Glutamatergic neuron (in vitro differentiated cells): ENCODE results near the gene SLC5A6. TPM values are rescaled to one million over a fixed set of nuclear protein-coding genes. Genes with fewer than 3 reads are reported as not detected.

Source experiments
- DNase-seq: peaks from one replicate; pipeline ENCODE4 v3.0.0; 2022
- H3K27ac Mint-ChIP-seq: one replicate; pipeline ENCODE4 v1.8.0; 2020; ENCODE audit warnings: mild to moderate bottlenecking, mixed read lengths, inconsistent platforms; ENCODE audit not compliant: unreplicated experiment
- H3K27me3 Mint-ChIP-seq: one replicate; pipeline ENCODE4 v1.8.0; 2020; ENCODE audit warnings: mild to moderate bottlenecking, moderate library complexity, mixed read lengths, inconsistent platforms; ENCODE audit not compliant: unreplicated experiment
- H3K36me3 Mint-ChIP-seq: one replicate; pipeline ENCODE4 v1.8.0; 2020; ENCODE audit warnings: mild to moderate bottlenecking, mixed read lengths, inconsistent platforms; ENCODE audit not compliant: unreplicated experiment
- H3K4me1 Mint-ChIP-seq: one replicate; pipeline ENCODE4 v1.8.0; 2020; ENCODE audit warnings: mild to moderate bottlenecking, low read depth, mixed read lengths, inconsistent platforms; ENCODE audit not compliant: unreplicated experiment
- H3K4me3 Mint-ChIP-seq: one replicate; pipeline ENCODE4 v1.8.0; 2020; ENCODE audit warnings: mild to moderate bottlenecking, mixed read lengths, inconsistent platforms; ENCODE audit not compliant: unreplicated experiment
- H3K9me3 Mint-ChIP-seq: one replicate; pipeline ENCODE4 v1.8.0; 2020; ENCODE audit warnings: mild to moderate bottlenecking, moderate library complexity, mixed read lengths, inconsistent platforms; ENCODE audit not compliant: unreplicated experiment
- CTCF ChIP-seq: fragments of 200-600 bp; sonication (generic); IDR thresholded peaks from one replicate; pipeline ENCODE4 v1.5.0; 2021; ENCODE audit not compliant: partially characterized antibody, unreplicated experiment
- total RNA-seq: library from RNA; stranded (reverse); fragmentation: NEBNext Ultra II Directional; extraction: Animal tissue kit (Norgen Biotek cat#: 25700); gene quantifications from one replicate; pipeline ENCODE4 v1.2.1, GENCODE V29; 2021; ENCODE audit not compliant: unreplicated experiment

SLC5A6 gene
- total RNA-seq, 1 donor from 2014 or later: 40.0 TPM

- H3K36me3 Mint-ChIP-seq: peaks cover 2% of the 10 kb centered on the region
- H3K27ac Mint-ChIP-seq: no peak overlapping the region
- H3K4me3 Mint-ChIP-seq: no peak overlapping the region
- peaks cover 13% of the 10 kb centered on the region for H3K27me3 Mint-ChIP-seq
- no peak for DNase-seq
- peaks cover 2% of the 10 kb centered on the region for H3K9me3 Mint-ChIP-seq
- no peak for TF ChIP-seq CTCF
- H3K4me1 Mint-ChIP-seq: peaks cover 4% of the 10 kb centered on the region
These were observed 43.6 kb upstream of the SLC5A6 start for GRCh38 chr2:27255660-27256059.

- Mint-ChIP-seq H3K27ac (no peak overlapping the region), H3K4me1 (peaks cover 4% of the 10 kb centered on the region), H3K4me3 (no peak overlapping the region), H3K36me3 (no peaks in the 10 kb centered on the region), H3K27me3 (peaks cover 10% of the 10 kb centered on the region), H3K9me3 (peaks cover 2% of the 10 kb centered on the region)
- no peak for TF ChIP-seq CTCF
- no peak for DNase-seq
These were observed 43.1 kb upstream of the SLC5A6 start for GRCh38 chr2:27255187-27255586.

- Mint-ChIP-seq H3K27me3 (peaks cover 8% of the 10 kb centered on the region), H3K27ac (no peak overlapping the region), H3K9me3 (peaks cover 2% of the 10 kb centered on the region), H3K4me1 (peaks cover 4% of the 10 kb centered on the region), H3K36me3 (no peaks in the 10 kb centered on the region), H3K4me3 (no peak overlapping the region)
- no peak for DNase-seq
- TF ChIP-seq CTCF: no peak
These were observed 39.7 kb upstream of the SLC5A6 start for GRCh38 chr2:27251766-27252165.

- TF ChIP-seq CTCF: no peak
- Mint-ChIP-seq H3K36me3 (no peaks in the 10 kb centered on the region), H3K27me3 (peaks cover 6% of the 10 kb centered on the region), H3K4me3 (no peak overlapping the region), H3K27ac (no peak overlapping the region), H3K9me3 (peaks cover 2% of the 10 kb centered on the region), H3K4me1 (peaks cover 4% of the 10 kb centered on the region)
- no peak for DNase-seq
These were observed 38.7 kb upstream of the SLC5A6 start for GRCh38 chr2:27250652-27251379.

- peaks cover 3% of the 10 kb centered on the region for H3K4me1 Mint-ChIP-seq
- H3K36me3 Mint-ChIP-seq: no peaks in the 10 kb centered on the region
- no peak overlapping the region for H3K4me3 Mint-ChIP-seq
- TF ChIP-seq CTCF: peak; percentile 60
- no peak overlapping the region for H3K27ac Mint-ChIP-seq
- peak; percentile 84 for DNase-seq
- peaks cover 2% of the 10 kb centered on the region for H3K9me3 Mint-ChIP-seq
- peaks cover 6% of the 10 kb centered on the region for H3K27me3 Mint-ChIP-seq
These were observed 38.0 kb upstream of the SLC5A6 start for GRCh38 chr2:27249891-27250651.
